Activated naive CD4-positive, alpha-beta T cell treated with anti-CD3 and anti-CD28 coated beads, Interleukin-2, amount 10 ng/mL, durations not matched to agents 7 days and 5 days (primary cell): ENCODE measurements around the gene SNX12.
"Not testable (repeated sequence)": the region's sequence is repeated elsewhere in the genome, so short reads cannot be mapped to it uniquely, and the experiment has no call there.

Source experiments
- CTCF ChIA-PET: fragments of 350-600 bp; sonication (Branson Sonifier 250); formaldehyde crosslinking; loops from one replicate; lab custom pipeline; 2021; ENCODE audit warnings: antibody characterized with exemption; lab: Charles Lee
- DNase-seq: peaks from one replicate; pipeline ENCODE4 v3.0.0-alpha.2; 2020
- H3K27ac Mint-ChIP-seq: one replicate; pipeline ENCODE4 v1.8.0; 2021; ENCODE audit warnings: mild to moderate bottlenecking, moderate library complexity, mixed read lengths
- H3K27me3 Mint-ChIP-seq: one replicate; pipeline ENCODE4 v1.8.0; 2021; ENCODE audit warnings: mild to moderate bottlenecking, mixed read lengths
- H3K36me3 Mint-ChIP-seq: one replicate; pipeline ENCODE4 v1.8.0; 2021; ENCODE audit warnings: mixed read lengths
- H3K4me1 Mint-ChIP-seq: one replicate; pipeline ENCODE4 v1.8.0; 2021; ENCODE audit warnings: mixed read lengths
- H3K4me3 Mint-ChIP-seq: one replicate; pipeline ENCODE4 v1.8.0; 2021; ENCODE audit warnings: mild to moderate bottlenecking, moderate library complexity, mixed read lengths
- H3K9me3 Mint-ChIP-seq: one replicate; pipeline ENCODE4 v1.8.0; 2021; ENCODE audit warnings: mixed read lengths

The SNX12 gene

DNA sequence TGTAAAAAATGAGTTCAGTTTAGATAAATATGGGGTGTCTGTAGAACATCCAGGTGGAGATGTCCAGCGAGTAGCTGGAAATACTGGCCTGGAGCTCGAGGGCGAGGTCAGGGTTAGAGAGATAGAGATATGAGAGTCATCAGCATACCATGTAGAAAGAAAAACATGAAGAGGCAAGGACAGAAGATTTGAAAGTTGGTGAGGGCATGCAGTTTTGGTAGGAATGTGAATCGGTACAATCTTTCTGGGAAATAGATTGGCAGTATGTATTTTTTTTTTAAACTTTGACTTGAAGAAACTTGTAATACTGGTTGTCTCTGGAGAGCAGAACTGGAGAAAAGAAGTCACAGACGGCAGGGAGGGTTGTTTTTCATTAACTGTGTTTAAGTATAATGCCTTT is 2.4 kb upstream of the SNX12 start:
- Mint-ChIP-seq H3K36me3 (peaks cover 5% of the 10 kb centered on the region), H3K27ac (no peak overlapping the region), H3K27me3 (peaks cover 25% of the 10 kb centered on the region), H3K4me3 (no peak overlapping the region), H3K4me1 (peaks cover 14% of the 10 kb centered on the region), H3K9me3 (no peaks in the 10 kb centered on the region)
- CTCF ChIA-PET: no interaction called here
- DNase-seq: no peak

DNA sequence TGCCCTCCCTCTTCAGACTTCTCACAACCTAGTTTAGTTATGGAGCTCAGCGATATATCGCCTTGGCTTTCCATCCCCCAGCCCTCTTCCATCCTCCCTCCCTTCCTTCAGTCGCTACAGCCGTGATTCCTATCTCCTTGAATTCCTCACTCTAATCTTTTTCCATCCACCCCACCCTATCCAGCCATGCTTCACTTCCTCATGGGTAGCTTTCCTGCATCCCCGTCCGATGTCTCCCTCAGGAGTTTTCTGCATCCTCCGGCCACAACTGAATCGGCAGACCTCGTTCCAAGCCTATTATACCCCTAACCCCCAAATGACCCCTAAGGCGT is 456 bp downstream of the SNX12 start:
- no peak for DNase-seq
- Mint-ChIP-seq H3K4me3 (peak overlapping the region; percentile 88), H3K27ac (peak overlapping the region; percentile 95), H3K4me1 (peaks cover 21% of the 10 kb centered on the region), H3K36me3 (peaks cover 14% of the 10 kb centered on the region), H3K27me3 (peaks cover 5% of the 10 kb centered on the region), H3K9me3 (no peaks in the 10 kb centered on the region)
- CTCF ChIA-PET: interaction anchor here (0.6 kb wide), 2 partner anchors 151 to 354 kb away, joined by 3 to 4 read pairs; no protein-coding TSS in a partner anchor

DNA sequence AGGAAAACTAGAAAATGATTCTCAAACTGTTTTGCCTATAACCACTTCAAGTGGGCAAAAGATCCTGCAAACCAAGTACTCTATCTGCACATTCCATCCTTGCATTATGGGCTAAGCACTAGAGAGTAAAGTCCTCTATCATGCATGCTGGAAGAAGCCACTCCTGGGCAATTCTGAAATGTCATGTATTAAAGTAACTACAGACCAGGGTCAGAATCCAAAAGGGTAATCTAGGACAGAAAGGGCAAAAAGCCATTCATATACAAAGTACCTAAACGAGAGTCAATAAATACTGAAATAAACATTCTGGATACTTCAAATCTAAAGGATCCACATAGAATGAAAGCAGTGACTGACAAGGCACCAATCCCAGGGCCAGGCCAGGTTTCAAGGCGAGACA is 1.0 kb downstream of the SNX12 start:
- Mint-ChIP-seq H3K9me3 (no peaks in the 10 kb centered on the region), H3K36me3 (peaks cover 16% of the 10 kb centered on the region), H3K4me3 (peak overlapping the region; percentile 88), H3K27me3 (peaks cover 3% of the 10 kb centered on the region), H3K27ac (peak overlapping the region; percentile 95), H3K4me1 (peaks cover 21% of the 10 kb centered on the region)
- no peak for DNase-seq
- CTCF ChIA-PET: interaction anchor here (0.6 kb wide), 2 partner anchors 152 to 354 kb away, joined by 3 to 4 read pairs; no protein-coding TSS in a partner anchor

DNA sequence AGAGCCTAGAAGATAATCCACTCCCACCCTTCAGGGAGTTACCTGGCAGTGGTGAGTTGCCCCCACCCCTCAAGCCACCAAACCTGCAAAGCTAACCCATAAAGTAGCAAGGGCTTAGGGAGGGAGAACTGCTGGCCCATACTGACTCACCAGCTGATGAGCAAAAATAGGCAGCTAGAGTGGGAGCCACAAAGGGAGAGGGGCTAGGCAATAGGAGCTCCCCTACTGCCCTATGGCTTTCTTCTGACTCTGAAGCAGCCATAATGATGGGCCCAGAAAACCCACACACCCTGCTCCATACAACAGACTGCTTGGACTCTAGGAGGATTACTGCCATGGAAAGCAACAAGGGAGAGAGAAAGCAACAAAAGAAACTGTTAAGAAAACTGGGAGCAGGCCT is 8.0 kb downstream of the SNX12 start:
- DNase-seq: no peak
- H3K36me3 Mint-ChIP-seq: peaks cover 43% of the 10 kb centered on the region
- no peak overlapping the region for H3K27ac Mint-ChIP-seq
- no peak overlapping the region for H3K4me3 Mint-ChIP-seq
- CTCF ChIA-PET: no interaction called here
- H3K9me3 Mint-ChIP-seq: no peaks in the 10 kb centered on the region
- H3K4me1 Mint-ChIP-seq: peaks cover 48% of the 10 kb centered on the region
- H3K27me3 Mint-ChIP-seq: no peaks in the 10 kb centered on the region

DNA sequence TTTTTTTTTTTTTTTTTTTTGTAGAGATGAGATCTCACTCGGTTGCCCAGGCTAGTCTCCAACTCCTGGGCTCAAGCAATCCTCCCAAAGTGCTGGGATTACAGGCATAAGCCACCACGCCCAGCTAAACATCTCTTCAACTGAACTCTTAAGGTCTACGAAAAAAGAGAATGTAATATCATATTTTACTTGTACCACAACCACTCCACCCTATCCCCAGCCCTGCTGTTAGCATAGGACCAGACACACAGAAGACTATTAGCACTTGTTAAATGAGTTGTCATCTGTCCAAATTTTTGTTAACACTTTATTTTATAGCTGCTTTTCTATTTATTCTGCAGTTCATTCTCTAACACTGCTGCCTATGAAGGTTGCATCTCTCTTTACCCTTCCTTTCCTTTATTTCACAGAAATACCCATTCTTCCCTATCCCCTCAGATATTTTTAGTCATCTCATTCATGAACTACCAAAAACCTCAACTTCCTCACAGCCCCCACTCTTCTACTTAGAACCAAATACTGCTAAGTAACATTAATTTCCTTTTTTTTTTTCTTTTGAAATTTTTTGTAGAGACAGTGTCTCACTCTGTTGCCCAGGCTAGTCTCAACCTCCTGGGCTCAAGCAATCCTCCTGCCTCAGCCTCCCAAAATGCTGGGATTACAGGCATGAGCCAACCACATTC is 10.1 kb downstream of the SNX12 start:
- CTCF ChIA-PET: interaction anchor here (1.0 kb wide), 1 partner anchor 54 kb away, joined by 3 read pairs; no protein-coding TSS in a partner anchor
- Mint-ChIP-seq H3K27me3 (no peaks in the 10 kb centered on the region), H3K9me3 (no peaks in the 10 kb centered on the region), H3K27ac (peak overlapping the region; percentile 77), H3K4me1 (peaks cover 40% of the 10 kb centered on the region), H3K36me3 (peaks cover 42% of the 10 kb centered on the region), H3K4me3 (no peak overlapping the region)
- DNase-seq: no peak

DNA sequence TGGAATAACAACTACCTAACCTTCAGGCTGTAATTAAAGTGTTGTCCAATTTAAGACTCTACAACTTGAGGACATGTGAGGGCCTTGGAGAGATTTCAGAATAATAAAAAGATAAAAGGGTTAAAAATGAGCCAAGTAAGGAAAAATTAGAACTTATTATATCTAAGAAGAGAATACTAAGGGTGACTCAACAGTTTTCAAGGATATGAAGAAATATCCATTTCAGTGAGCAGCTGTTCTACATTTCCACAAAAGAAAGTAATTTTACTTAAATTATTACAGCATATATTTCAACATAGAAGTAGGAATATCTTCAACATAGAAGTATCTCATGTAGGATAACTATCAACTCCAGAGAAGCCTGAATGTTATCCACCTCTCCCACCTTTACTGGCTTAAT is 11.3 kb downstream of the SNX12 start:
- Mint-ChIP-seq H3K36me3 (peaks cover 36% of the 10 kb centered on the region), H3K27me3 (no peaks in the 10 kb centered on the region), H3K9me3 (no peaks in the 10 kb centered on the region), H3K27ac (peak overlapping the region; percentile 67), H3K4me3 (no peak overlapping the region), H3K4me1 (peaks cover 40% of the 10 kb centered on the region)
- CTCF ChIA-PET: no interaction called here
- DNase-seq: no peak

DNA sequence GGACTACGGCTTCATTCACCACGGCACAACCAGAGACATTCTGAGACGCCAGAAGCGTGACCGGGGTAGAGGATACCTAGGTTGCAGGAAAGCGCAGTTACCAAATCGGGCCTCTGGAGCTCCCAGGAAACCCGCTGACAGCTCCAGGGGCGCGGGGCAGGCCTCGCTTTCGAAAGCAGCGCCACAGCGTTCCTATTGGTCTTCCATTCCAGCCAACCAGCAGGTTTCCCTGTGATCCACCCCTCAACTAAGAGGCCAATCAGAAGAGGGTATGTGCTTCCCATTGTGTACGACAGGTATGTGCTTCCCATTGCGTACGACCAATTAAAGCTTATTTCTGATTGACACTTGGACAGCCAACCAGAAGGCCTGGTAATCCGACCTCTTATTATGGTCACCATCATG is 14.9 kb downstream of the SNX12 start:
- CTCF ChIA-PET: no interaction called here
- Mint-ChIP-seq H3K9me3 (no peaks in the 10 kb centered on the region), H3K27me3 (no peaks in the 10 kb centered on the region), H3K4me1 (peaks cover 23% of the 10 kb centered on the region), H3K4me3 (peak overlapping the region; percentile 18), H3K36me3 (peaks cover 19% of the 10 kb centered on the region), H3K27ac (no peak overlapping the region)
- peak; percentile 26 for DNase-seq

DNA sequence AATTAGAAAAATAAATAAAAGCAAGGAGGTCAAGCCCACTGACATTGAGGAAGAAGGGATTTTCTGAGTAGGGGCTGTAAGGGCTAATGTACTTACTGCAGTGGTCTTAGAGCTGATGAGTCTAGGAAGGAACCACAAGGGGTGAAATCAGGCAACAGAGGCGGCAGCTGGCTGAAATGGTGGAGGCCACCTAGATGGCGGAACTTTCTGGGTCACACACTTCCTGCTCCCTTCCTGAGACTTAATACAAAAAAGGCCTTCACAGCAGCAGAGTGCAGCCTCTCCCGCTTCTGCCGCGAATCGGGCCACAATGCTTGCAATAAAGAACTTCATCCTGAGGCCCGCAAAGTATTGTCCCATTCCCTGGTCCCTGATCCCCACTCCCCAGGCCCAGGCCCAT is 15.4 kb downstream of the SNX12 start:
- H3K27me3 Mint-ChIP-seq: no peaks in the 10 kb centered on the region
- peak overlapping the region; percentile 11 for H3K27ac Mint-ChIP-seq
- peaks cover 14% of the 10 kb centered on the region for H3K36me3 Mint-ChIP-seq
- DNase-seq: no peak
- peak overlapping the region; percentile 18 for H3K4me3 Mint-ChIP-seq
- CTCF ChIA-PET: no interaction called here
- H3K4me1 Mint-ChIP-seq: peaks cover 18% of the 10 kb centered on the region
- no peaks in the 10 kb centered on the region for H3K9me3 Mint-ChIP-seq

DNA sequence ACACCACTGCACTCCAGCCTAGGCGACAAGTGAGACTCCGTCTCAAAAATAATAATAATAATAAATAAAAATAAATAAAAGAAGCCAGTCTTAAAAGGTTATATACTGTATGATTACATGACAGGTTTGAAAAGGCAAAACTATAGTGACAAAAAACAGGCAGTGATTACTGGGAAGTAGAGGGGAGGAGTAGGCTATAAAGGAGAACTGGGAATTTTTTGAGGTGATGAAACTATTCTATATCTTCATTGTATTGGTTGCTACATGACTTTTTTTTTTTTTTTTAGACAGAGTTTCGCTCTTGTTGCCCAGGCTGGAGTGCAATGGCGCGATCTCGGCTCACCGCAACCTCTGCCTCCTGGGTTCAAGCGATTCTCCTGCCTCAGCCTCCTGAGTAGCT is 20.2 kb downstream of the SNX12 start:
- H3K36me3 Mint-ChIP-seq, CTCF ChIA-PET, H3K27me3 Mint-ChIP-seq, DNase-seq, H3K4me1 Mint-ChIP-seq, H3K27ac Mint-ChIP-seq, H3K4me3 Mint-ChIP-seq, H3K9me3 Mint-ChIP-seq: not testable (repeated sequence)

DNA sequence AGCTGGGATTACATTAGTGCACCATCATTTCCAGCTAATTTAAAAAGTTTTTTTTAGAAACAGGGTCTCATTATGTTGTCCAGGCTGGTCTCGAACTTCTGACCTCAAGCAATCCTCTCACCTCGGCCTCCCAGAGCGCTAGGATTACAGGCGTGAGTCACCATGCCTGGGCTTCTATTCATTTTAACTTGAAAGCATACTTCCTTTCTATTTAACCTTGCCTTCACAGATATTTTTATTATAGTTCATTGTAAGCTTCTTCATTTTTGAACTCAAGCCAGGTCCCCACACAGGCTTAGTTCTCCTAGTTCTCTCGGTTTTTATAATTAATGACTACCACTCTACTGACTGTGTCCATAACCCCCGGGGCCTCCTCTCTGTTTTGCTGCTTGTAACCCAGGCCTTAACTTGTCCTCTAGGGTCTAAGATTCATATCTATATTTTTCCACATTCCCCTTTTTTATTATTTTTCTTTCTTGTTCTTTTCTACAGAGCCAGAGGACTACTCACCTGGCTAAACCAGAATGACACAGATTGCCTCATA is 50.7 kb downstream of the SNX12 start:
- H3K9me3 Mint-ChIP-seq: no peaks in the 10 kb centered on the region
- no peaks in the 10 kb centered on the region for H3K36me3 Mint-ChIP-seq
- no peak overlapping the region for H3K4me3 Mint-ChIP-seq
- no peaks in the 10 kb centered on the region for H3K4me1 Mint-ChIP-seq
- H3K27me3 Mint-ChIP-seq: no peaks in the 10 kb centered on the region
- no peak overlapping the region for H3K27ac Mint-ChIP-seq
- DNase-seq: no peak
- CTCF ChIA-PET: no interaction called here
